RWPE2 (cell line): ENCODE results near the gene AP3S2.

Source experiments
- ATAC-seq: fragments of 200-7000 bp; cut with Tn5 transposase; 3 replicates; pipeline ENCODE4 v1.9.1; 2021; ENCODE audit warnings: low read depth
- DNase-seq: peaks from one replicate; pipeline ENCODE4 v3.0.0-alpha.2; 2020; ENCODE audit warnings: low spot score
- H3K27ac ChIP-seq: fragments of 450-650 bp; 2 replicates; pipeline ENCODE4 v1.5.1; 2017; ENCODE audit warnings: mild to moderate bottlenecking; ENCODE audit not compliant: poor library complexity, severe bottlenecking
- H3K27me3 ChIP-seq: fragments of 250-450 bp; sonication (Bioruptor Pico); 2 replicates; pipeline ENCODE4 v1.5.1; 2021; ENCODE audit warnings: mild to moderate bottlenecking, moderate library complexity; ENCODE audit not compliant: insufficient read depth, poor library complexity, severe bottlenecking
- H3K36me3 ChIP-seq: fragments of 250-450 bp; sonication (Bioruptor Pico); 2 replicates; pipeline ENCODE4 v1.5.1; 2020; ENCODE audit warnings: low read depth, mild to moderate bottlenecking, moderate library complexity
- H3K4me1 ChIP-seq: fragments of 250-450 bp; sonication (Bioruptor Pico); 2 replicates; pipeline ENCODE4 v1.5.1; 2021; ENCODE audit warnings: mild to moderate bottlenecking, moderate library complexity; ENCODE audit not compliant: insufficient read depth, poor library complexity, severe bottlenecking
- H3K4me3 ChIP-seq: fragments of 250-450 bp; sonication (Bioruptor Pico); 2 replicates; pipeline ENCODE4 v1.5.1; 2021; ENCODE audit warnings: mild to moderate bottlenecking, moderate library complexity; ENCODE audit not compliant: severe bottlenecking
- H3K9me3 ChIP-seq: fragments of 250-450 bp; sonication (Bioruptor Pico); 2 replicates; pipeline ENCODE4 v1.5.1; 2021; ENCODE audit warnings: mild to moderate bottlenecking, moderate library complexity; ENCODE audit not compliant: severe bottlenecking
- CTCF ChIP-seq: fragments of 450-650 bp; IDR thresholded peaks from one replicate; pipeline ENCODE4 v1.5.1; 2017; ENCODE audit warnings: mild to moderate bottlenecking, moderate library complexity; ENCODE audit not compliant: poor library complexity, severe bottlenecking

AP3S2 gene

GRCh38 chr15:89916660-89917059 lies 22.9 kb upstream of the AP3S2 start:
- no peak overlapping the region for H3K4me3 ChIP-seq
- H3K36me3 ChIP-seq = peaks cover 2% of the 10 kb centered on the region; the same call in 1 of the 2 replicates
- DNase-seq = no peak
- peak overlapping the region; percentile 73 for H3K27ac ChIP-seq
- no peak for TF ChIP-seq CTCF
- peaks cover 27% of the 10 kb centered on the region for H3K4me1 ChIP-seq
- H3K27me3 ChIP-seq = no peaks in the 10 kb centered on the region
- no peaks in the 10 kb centered on the region for H3K9me3 ChIP-seq
- ATAC-seq = no peak

- ATAC-seq (peak; percentile 72), DNase-seq (peak; percentile 79)
Measured at GRCh38 chr15:89912674-89913396, 19.0 kb upstream of the AP3S2 start, which contains the start of gene ARPIN. Gene ARPIN (minus strand): TSS chr15:89912952. CDS start chr15:89912835, 117 bp downstream.

GRCh38 chr15:89912145-89912673 lies 18.4 kb upstream of the AP3S2 start:
- peak; percentile 55 for ATAC-seq
- Histone ChIP-seq H3K4me3 (peak overlapping the region; percentile 65), H3K27ac (peak overlapping the region; percentile 32), H3K36me3 (peaks cover 10% of the 10 kb centered on the region), H3K4me1 (peaks cover 21% of the 10 kb centered on the region), H3K27me3 (no peaks in the 10 kb centered on the region), H3K9me3 (no peaks in the 10 kb centered on the region)
- DNase-seq = peak; percentile 66
- no peak for TF ChIP-seq CTCF

More at GRCh38 chr15:89912674-89913396, 19.0 kb upstream of the AP3S2 start, which contains the start of gene ARPIN:
- Histone ChIP-seq H3K27me3 (no peaks in the 10 kb centered on the region), H3K27ac (peak within 1 kb of the TSS; percentile 32), H3K9me3 (no peaks in the 10 kb centered on the region), H3K4me1 (peaks cover 27% of the 10 kb centered on the region), H3K36me3 (peaks cover 4% of the 10 kb centered on the region), H3K4me3 (peak within 1 kb of the TSS; percentile 65)
- no peak for TF ChIP-seq CTCF

GRCh38 chr15:89910891-89911626 lies 17.3 kb upstream of the AP3S2 start:
- H3K27me3 ChIP-seq = no peaks in the 10 kb centered on the region
- ATAC-seq (no peak), DNase-seq (peak; percentile 26)
- H3K4me3 ChIP-seq = no peak overlapping the region
- peaks cover 14% of the 10 kb centered on the region for H3K4me1 ChIP-seq
- TF ChIP-seq CTCF = no peak
- peaks cover 16% of the 10 kb centered on the region for H3K36me3 ChIP-seq
- H3K9me3 ChIP-seq = no peaks in the 10 kb centered on the region
- H3K27ac ChIP-seq = no peak overlapping the region
